Measurements from ENCODE around the gene MORC3. TPM values are rescaled to one million over a fixed set of nuclear protein-coding genes. Genes with fewer than 3 reads are reported as not detected.
"Not testable (repeated sequence)": the region's sequence is repeated elsewhere in the genome, so short reads cannot be mapped to it uniquely, and the experiment has no call there.

Gene MORC3
- total and polyA plus RNA-seq, 4 donors: 13.0 to 90.3 (median 19.5) TPM

DNA sequence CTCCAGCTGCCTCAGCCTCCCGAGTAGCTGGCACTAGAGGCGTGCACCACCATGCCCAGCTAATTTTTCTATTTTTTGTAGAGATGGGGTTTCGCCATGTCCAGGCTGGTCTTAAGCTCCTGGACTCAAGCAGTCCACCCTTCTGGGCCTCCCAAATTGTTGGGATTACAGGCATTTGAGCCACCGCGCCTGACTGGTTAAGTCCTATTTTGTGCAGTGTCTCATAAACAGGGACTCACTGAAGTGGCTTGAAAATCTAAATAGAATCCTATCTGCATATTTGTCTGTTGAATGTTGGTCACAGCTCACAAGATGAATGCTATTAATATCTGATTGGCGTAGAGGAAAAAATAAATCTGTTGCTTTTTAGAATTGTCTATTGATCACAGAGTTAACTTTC, 59.3 kb downstream of the MORC3 start:
- no peak for ATAC-seq (ENCODE audit: insufficient read depth, low FRiP score)
- 95% methylated on average over 6 of the region's 6 CpGs for WGBS, 2 donors

DNA sequence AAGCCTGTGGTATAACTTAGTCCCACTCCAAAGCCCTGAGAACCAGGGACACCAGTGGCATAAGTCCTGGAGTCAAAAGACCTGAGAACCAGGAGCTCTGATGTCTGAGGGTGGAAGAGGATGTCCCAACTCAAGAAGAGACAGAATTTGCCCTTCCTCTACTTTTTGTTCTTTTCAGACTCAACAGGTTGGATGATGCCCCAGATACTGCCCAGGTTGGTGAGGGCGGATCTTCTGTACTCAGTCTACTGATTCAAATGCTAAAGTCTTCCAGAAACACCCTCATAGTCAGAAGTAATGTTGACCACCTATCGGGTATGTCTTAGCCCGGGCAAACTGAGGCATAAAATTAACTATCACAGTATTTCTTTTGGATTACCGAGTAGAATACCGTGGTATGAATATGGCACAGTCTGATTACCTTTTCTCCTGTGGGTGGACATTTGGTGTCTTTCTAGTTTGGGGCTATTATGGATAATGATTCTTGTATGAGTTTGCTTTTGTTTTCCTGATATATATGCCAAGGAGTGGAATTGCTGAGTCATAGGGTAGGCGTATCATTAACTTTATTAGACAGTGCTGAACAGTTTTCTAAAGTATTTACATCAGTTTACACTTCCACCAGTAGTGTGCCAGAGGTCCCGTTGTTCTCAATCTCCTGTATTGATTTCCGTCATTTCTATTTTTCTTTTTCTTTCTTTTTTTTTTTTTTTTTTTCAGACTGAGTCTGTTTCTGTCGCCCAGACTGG, 62.0 kb downstream of the MORC3 start:
- peaks cover 1 to 10% (median 6%) of the 10 kb centered on the region in 4 donors for H3K36me3 ChIP-seq (ENCODE audit: control insufficient read depth in 4 of 4, insufficient read depth in 4 of 4, low read length in 4 of 4)
- no peak overlapping the region for H3K9ac ChIP-seq (ENCODE audit: insufficient read depth in 1 of 2, low read length in 2 of 2)
- H3K27ac ChIP-seq (ENCODE audit: low read depth in 1 of 2, low read length in 1 of 2): no peak overlapping the region
- WGBS, 2 donors: 91 to 93% methylated on average over 9 of the region's 9 CpGs
- H3K4me3 ChIP-seq: no peak overlapping the region
- ATAC-seq (ENCODE audit: insufficient read depth, low FRiP score): no peak
- no peaks in the 10 kb centered on the region for H3K9me3 ChIP-seq (ENCODE audit: control insufficient read depth in 4 of 4, insufficient read depth in 3 of 4, low read length in 3 of 4)
- DNase-seq: no peak
- peaks cover 0 to 4% (median 0%) of the 10 kb centered on the region in 5 donors for H3K4me1 ChIP-seq (ENCODE audit: control insufficient read depth in 5 of 5, insufficient read depth in 5 of 5, low read length in 5 of 5)
- TF ChIP-seq, protein P1, sequence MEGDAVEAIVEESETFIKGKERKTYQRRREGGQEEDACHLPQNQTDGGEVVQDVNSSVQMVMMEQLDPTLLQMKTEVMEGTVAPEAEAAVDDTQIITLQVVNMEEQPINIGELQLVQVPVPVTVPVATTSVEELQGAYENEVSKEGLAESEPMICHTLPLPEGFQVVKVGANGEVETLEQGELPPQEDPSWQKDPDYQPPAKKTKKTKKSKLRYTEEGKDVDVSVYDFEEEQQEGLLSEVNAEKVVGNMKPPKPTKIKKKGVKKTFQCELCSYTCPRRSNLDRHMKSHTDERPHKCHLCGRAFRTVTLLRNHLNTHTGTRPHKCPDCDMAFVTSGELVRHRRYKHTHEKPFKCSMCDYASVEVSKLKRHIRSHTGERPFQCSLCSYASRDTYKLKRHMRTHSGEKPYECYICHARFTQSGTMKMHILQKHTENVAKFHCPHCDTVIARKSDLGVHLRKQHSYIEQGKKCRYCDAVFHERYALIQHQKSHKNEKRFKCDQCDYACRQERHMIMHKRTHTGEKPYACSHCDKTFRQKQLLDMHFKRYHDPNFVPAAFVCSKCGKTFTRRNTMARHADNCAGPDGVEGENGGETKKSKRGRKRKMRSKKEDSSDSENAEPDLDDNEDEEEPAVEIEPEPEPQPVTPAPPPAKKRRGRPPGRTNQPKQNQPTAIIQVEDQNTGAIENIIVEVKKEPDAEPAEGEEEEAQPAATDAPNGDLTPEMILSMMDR (IDR thresholded peaks at IDR 0.05; ENCODE audit: control extremely low read depth, extremely low read depth): no peak
- H3K27me3 ChIP-seq (ENCODE audit: control insufficient read depth in 3 of 3, insufficient read depth in 3 of 3, low read length in 2 of 3): no peaks in the 10 kb centered on the region

More for the DNA sequence above, 59.3 kb downstream of the MORC3 start:
- no peak overlapping the region for H3K27ac ChIP-seq (ENCODE audit: low read depth in 1 of 2, low read length in 1 of 2)
- no peaks in the 10 kb centered on the region for H3K4me1 ChIP-seq (ENCODE audit: control insufficient read depth in 5 of 5, insufficient read depth in 5 of 5, low read length in 5 of 5)
- H3K36me3 ChIP-seq (ENCODE audit: control insufficient read depth in 4 of 4, insufficient read depth in 4 of 4, low read length in 4 of 4): peaks cover 6 to 19% (median 12%) of the 10 kb centered on the region in 4 donors
- DNase-seq: no peak
- H3K27me3 ChIP-seq (ENCODE audit: control insufficient read depth in 3 of 3, insufficient read depth in 3 of 3, low read length in 2 of 3): no peaks in the 10 kb centered on the region
- H3K9me3 ChIP-seq (ENCODE audit: control insufficient read depth in 4 of 4, insufficient read depth in 3 of 4, low read length in 3 of 4): no peaks in the 10 kb centered on the region
- TF ChIP-seq, protein P1 (IDR thresholded peaks at IDR 0.05; ENCODE audit: control extremely low read depth, extremely low read depth): no peak
- no peak overlapping the region for H3K9ac ChIP-seq (ENCODE audit: insufficient read depth in 1 of 2, low read length in 2 of 2)
- H3K4me3 ChIP-seq: no peak overlapping the region

DNA sequence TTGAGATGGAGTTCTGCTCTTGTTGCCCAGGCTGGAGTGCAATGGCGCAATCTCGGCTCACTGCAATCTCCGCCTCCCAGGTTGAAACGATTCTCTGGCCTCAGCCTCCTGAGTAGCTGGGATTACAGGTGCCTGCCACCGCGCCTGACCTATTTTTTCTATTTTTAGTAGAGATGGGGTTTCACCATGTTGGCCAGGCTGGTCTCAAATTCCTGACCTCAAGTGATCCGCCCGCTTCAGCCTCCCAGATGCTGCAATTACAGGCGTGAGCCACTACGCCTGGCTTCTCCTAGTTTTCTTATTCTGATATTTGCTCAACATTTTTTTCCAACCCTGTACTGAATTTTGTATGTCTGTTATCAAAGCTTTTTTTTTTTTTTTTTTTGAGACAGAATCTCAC, 62.7 kb downstream of the MORC3 start:
- not testable (repeated sequence) for ATAC-seq (ENCODE audit: insufficient read depth, low FRiP score); H3K9ac ChIP-seq (ENCODE audit: insufficient read depth in 1 of 2, low read length in 2 of 2); H3K36me3 ChIP-seq (ENCODE audit: control insufficient read depth in 4 of 4, insufficient read depth in 4 of 4, low read length in 4 of 4); H3K27me3 ChIP-seq (ENCODE audit: control insufficient read depth in 3 of 3, insufficient read depth in 3 of 3, low read length in 2 of 3); H3K27ac ChIP-seq (ENCODE audit: low read depth in 1 of 2, low read length in 1 of 2); H3K4me3 ChIP-seq; H3K9me3 ChIP-seq (ENCODE audit: control insufficient read depth in 4 of 4, insufficient read depth in 3 of 4, low read length in 3 of 4); DNase-seq; H3K4me1 ChIP-seq (ENCODE audit: control insufficient read depth in 5 of 5, insufficient read depth in 5 of 5, low read length in 5 of 5)
- 94% methylated on average over 10 of the region's 10 CpGs for WGBS, 2 donors

DNA sequence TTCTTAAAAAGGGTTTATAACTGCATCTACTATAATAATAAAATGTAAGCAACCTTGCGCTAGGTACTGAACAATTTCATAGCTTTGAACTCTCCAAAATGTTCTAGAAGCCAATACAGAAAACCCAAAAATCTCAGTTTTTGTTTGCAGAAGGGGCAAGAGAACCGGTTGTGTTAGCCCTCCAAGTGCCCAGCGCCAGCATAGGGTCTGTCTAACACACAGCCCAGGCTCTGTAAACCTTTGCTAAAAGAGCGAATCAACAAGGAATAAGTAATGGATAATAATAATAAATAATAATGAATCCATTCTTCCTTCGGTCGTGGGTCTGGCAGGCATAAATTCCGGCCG, 64.9 kb downstream of the MORC3 start:
- no peaks in the 10 kb centered on the region for H3K36me3 ChIP-seq (ENCODE audit: control insufficient read depth in 4 of 4, insufficient read depth in 4 of 4, low read length in 4 of 4)
- H3K4me3 ChIP-seq: no peak overlapping the region
- WGBS, 2 donors: 34 to 35% methylated on average over 8 of the region's 8 CpGs
- H3K9ac ChIP-seq (ENCODE audit: insufficient read depth in 1 of 2, low read length in 2 of 2): no peak overlapping the region
- no peak for ATAC-seq (ENCODE audit: insufficient read depth, low FRiP score)
- H3K27me3 ChIP-seq (ENCODE audit: control insufficient read depth in 3 of 3, insufficient read depth in 3 of 3, low read length in 2 of 3): no peaks in the 10 kb centered on the region
- H3K9me3 ChIP-seq (ENCODE audit: control insufficient read depth in 4 of 4, insufficient read depth in 3 of 4, low read length in 3 of 4): no peaks in the 10 kb centered on the region
- TF ChIP-seq, protein P1 (IDR thresholded peaks at IDR 0.05; ENCODE audit: control extremely low read depth, extremely low read depth): no peak
- DNase-seq: no peak
- H3K4me1 ChIP-seq (ENCODE audit: control insufficient read depth in 5 of 5, insufficient read depth in 5 of 5, low read length in 5 of 5): peaks cover 0 to 11% (median 0%) of the 10 kb centered on the region in 5 donors
- H3K27ac ChIP-seq (ENCODE audit: low read depth in 1 of 2, low read length in 1 of 2): no peak overlapping the region

All from lung (tissue), 12 donors.